IMR-90 (cell line): Measurements from ENCODE around the gene FCRL6. TPM values are rescaled to one million over a fixed set of nuclear protein-coding genes. Genes with fewer than 3 reads are reported as not detected.

ENCODE experiments used
- ATAC-seq: fragments of 200-7000 bp; cut with Tn5 transposase; 2 replicates; pipeline ENCODE4 v1.9.1; 2020; ENCODE audit warnings: low read depth, mild to moderate bottlenecking, moderate library complexity
- BruUV-seq: library from RNA; stranded (reverse); fragments of 400-500 nt; replicated peaks from 2 replicates; lab custom pipeline; 2021; lab: Mats Ljungman, UMichigan
- CTCF ChIA-PET: fragments of 300-600 bp; formaldehyde crosslinking; extraction: SDS; loops from one replicate; lab custom pipeline; 2021; ENCODE audit warnings: antibody characterized with exemption; lab: Yijun Ruan, JAX
- POLR2A ChIA-PET: fragments of 300-600 bp; sonication (Branson Sonifier 250); formaldehyde crosslinking; loops from one replicate; lab custom pipeline; 2022; ENCODE audit warnings: antibody characterized with exemption; ENCODE audit not compliant: unreplicated experiment; lab: Charles Lee
- DNase-seq: peaks from one replicate; pipeline ENCODE4 v3.0.0; 2013
- H2AFZ ChIP-seq: replicated peaks from 2 replicates; pipeline ENCODE3; 2013; ENCODE audit warnings: low read length, mild to moderate bottlenecking; ENCODE audit not compliant: poor library complexity
- H2AK5ac ChIP-seq: 2 replicates; pipeline ENCODE4 v1.6.1; 2013; ENCODE audit warnings: low read depth, low read length, inconsistent platforms
- H2AK9ac ChIP-seq: replicated peaks from 2 replicates; pipeline ENCODE3; 2013; ENCODE audit warnings: mild to moderate bottlenecking, low read depth, low read length, moderate library complexity; ENCODE audit not compliant: poor library complexity
- H2BK120ac ChIP-seq: 2 replicates; pipeline ENCODE4 v1.6.1; 2013; ENCODE audit warnings: low read depth, low read length, inconsistent platforms
- H2BK15ac ChIP-seq: 3 replicates; pipeline ENCODE4 v1.6.1; 2013; ENCODE audit warnings: low read depth, low read length, inconsistent platforms
- H2BK20ac ChIP-seq: 2 replicates; pipeline ENCODE4 v1.6.1; 2013; ENCODE audit warnings: low read depth, mild to moderate bottlenecking, inconsistent platforms, low read length, moderate library complexity
- H2BK5ac ChIP-seq: 2 replicates; pipeline ENCODE4 v1.6.1; 2013; ENCODE audit warnings: mild to moderate bottlenecking, low read depth, low read length, inconsistent platforms; ENCODE audit not compliant: poor library complexity, severe bottlenecking
- H3K14ac ChIP-seq: replicated peaks from 2 replicates; pipeline ENCODE4 v1.6.1; 2013; ENCODE audit warnings: low read depth, low read length, inconsistent platforms
- H3K18ac ChIP-seq: 2 replicates; pipeline ENCODE4 v1.6.1; 2013; ENCODE audit warnings: low read depth, low read length, control low read depth
- H3K23ac ChIP-seq: 2 replicates; pipeline ENCODE4 v1.6.1; 2013; ENCODE audit warnings: low read depth, low read length, inconsistent platforms
- H3K27ac ChIP-seq: 2 replicates; pipeline ENCODE4 v1.5.1; 2013; ENCODE audit warnings: mild to moderate bottlenecking, control low read depth, low read length; ENCODE audit not compliant: insufficient read depth
- H3K27me3 ChIP-seq: 2 replicates; pipeline ENCODE4 v1.6.1; 2013; ENCODE audit warnings: low read length; ENCODE audit not compliant: control insufficient read depth, insufficient read depth
- H3K36me3 ChIP-seq: 2 replicates; pipeline ENCODE4 v1.6.1; 2013; ENCODE audit warnings: low read length, mixed read lengths; ENCODE audit not compliant: control insufficient read depth, insufficient read depth
- H3K4ac ChIP-seq: 2 replicates; pipeline ENCODE4 v1.6.1; 2013; ENCODE audit warnings: low read depth, low read length, inconsistent platforms
- H3K4me1 ChIP-seq: 2 replicates; pipeline ENCODE4 v1.6.1; 2013; ENCODE audit warnings: low read length, mixed read lengths; ENCODE audit not compliant: control insufficient read depth, insufficient read depth
- H3K4me2 ChIP-seq: 2 replicates; pipeline ENCODE4 v1.6.1; 2013; ENCODE audit warnings: low read depth, mild to moderate bottlenecking, control low read depth, low read length, moderate library complexity
- H3K4me3 ChIP-seq: 2 replicates; pipeline ENCODE4 v1.5.1; 2013; ENCODE audit warnings: low read depth, mild to moderate bottlenecking, control low read depth, low read length, moderate library complexity; ENCODE audit not compliant: insufficient read depth
- H3K56ac ChIP-seq: 2 replicates; pipeline ENCODE4 v1.6.1; 2013; ENCODE audit warnings: low read length, inconsistent platforms; ENCODE audit not compliant: insufficient read depth; ENCODE audit errors: extremely low read depth
- H3K79me1 ChIP-seq, 2 experiments: 2 replicates each; pipeline ENCODE4 v1.6.1; 2013; ENCODE audit warnings: low read length in 2 of 2, inconsistent platforms in 1 of 2, low read depth in 1 of 2
- H3K9ac ChIP-seq: 2 replicates; pipeline ENCODE4 v1.6.1; 2013; ENCODE audit warnings: low read depth, low read length, control low read depth
- H3K9me1 ChIP-seq: 2 replicates; pipeline ENCODE4 v1.6.1; 2013; ENCODE audit warnings: low read length, inconsistent platforms; ENCODE audit not compliant: insufficient read depth
- H3K9me3 ChIP-seq: 2 replicates; pipeline ENCODE4 v1.6.1; 2013; ENCODE audit warnings: low read length; ENCODE audit not compliant: control insufficient read depth, insufficient read depth
- H4K20me1 ChIP-seq: 2 replicates; pipeline ENCODE4 v1.6.1; 2013; ENCODE audit warnings: low read length, inconsistent platforms; ENCODE audit not compliant: insufficient read depth
- H4K5ac ChIP-seq: 2 replicates; pipeline ENCODE4 v1.6.1; 2013; ENCODE audit warnings: mild to moderate bottlenecking, low read depth, low read length, control low read depth
- H4K8ac ChIP-seq, 2 experiments: 2 replicates each; pipeline ENCODE4 v1.6.1; 2013; ENCODE audit warnings: low read depth in 2 of 2, low read length in 2 of 2, control low read depth in 1 of 2, inconsistent platforms in 1 of 2
- H4K91ac ChIP-seq: 2 replicates; pipeline ENCODE4 v1.6.1; 2013; ENCODE audit warnings: low read depth, low read length, inconsistent platforms; ENCODE audit not compliant: insufficient read depth
- BHLHE40 ChIP-seq: fragments of 150-350 bp; IDR thresholded peaks from 2 replicates; pipeline ENCODE4 v1.6.1; 2016; ENCODE audit warnings: mild to moderate bottlenecking, low read depth, low read length
- MAFK ChIP-seq: IDR thresholded peaks from 2 replicates; pipeline ENCODE4 v1.6.1; 2012; ENCODE audit warnings: low read depth, low read length, improper control_type of control experiment
- WGBS, 2 experiments: methylation state at CpG; one replicate each; pipeline versions ENCODE4 v1.1.5 to v1.1.7; 2013; ENCODE audit warnings: missing lambda C conversion rate in 2 of 2; ENCODE audit not compliant: insufficient read length in 1 of 2; ENCODE audit errors: extremely low coverage in 2 of 2; 5-methylcytosine and 5-hydroxymethylcytosine counted together
- dilution Hi-C: fragments of 300-500 bp; cut with HindIII; formaldehyde crosslinking; loops from one replicate; pipeline ENCODE4 v1.14.3; 2018; ENCODE audit warnings: low sequenced_read_pairs; ENCODE audit not compliant: unreplicated experiment
- in situ Hi-C: fragments of 300-500 bp; cut with MboI; formaldehyde crosslinking; loops from 3 replicates; pipeline ENCODE4 v1.14.3; 2019; ENCODE audit warnings: low sequenced_read_pairs, inconsistent platforms, mixed read lengths
- intact Hi-C: fragments of 100-400 bp; cut with micrococcal nuclease; formaldehyde crosslinking; loops from 2 replicates; pipeline ENCODE4 v1.10.0; 2022
- polyA plus RNA-seq, 3 experiments: library from polyadenylated mRNA; depleted of rRNA; stranded (reverse); fragments of >200 nt; gene quantifications; 2 replicates each; pipeline ENCODE4 v1.2.3, GENCODE V29; 2012; ENCODE audit warnings: low replicate concordance in 1 of 3
- total RNA-seq: library from RNA; depleted of rRNA; stranded (reverse); fragments of >200 nt; gene quantifications from 2 replicates; pipeline ENCODE4 v1.2.3, GENCODE V29; 2012
- TF ChIP-seq, protein P1 (sequence below): fragments of 150-350 bp; IDR thresholded peaks from 2 replicates; pipeline ENCODE4 v1.6.1; 2016; ENCODE audit warnings: low read depth, mild to moderate bottlenecking, low read length, moderate library complexity, borderline replicate concordance

Gene FCRL6
- total and polyA plus RNA-seq, 2 of the 4 experiments (the other 2 are of a cell fraction): not detected

DNA sequence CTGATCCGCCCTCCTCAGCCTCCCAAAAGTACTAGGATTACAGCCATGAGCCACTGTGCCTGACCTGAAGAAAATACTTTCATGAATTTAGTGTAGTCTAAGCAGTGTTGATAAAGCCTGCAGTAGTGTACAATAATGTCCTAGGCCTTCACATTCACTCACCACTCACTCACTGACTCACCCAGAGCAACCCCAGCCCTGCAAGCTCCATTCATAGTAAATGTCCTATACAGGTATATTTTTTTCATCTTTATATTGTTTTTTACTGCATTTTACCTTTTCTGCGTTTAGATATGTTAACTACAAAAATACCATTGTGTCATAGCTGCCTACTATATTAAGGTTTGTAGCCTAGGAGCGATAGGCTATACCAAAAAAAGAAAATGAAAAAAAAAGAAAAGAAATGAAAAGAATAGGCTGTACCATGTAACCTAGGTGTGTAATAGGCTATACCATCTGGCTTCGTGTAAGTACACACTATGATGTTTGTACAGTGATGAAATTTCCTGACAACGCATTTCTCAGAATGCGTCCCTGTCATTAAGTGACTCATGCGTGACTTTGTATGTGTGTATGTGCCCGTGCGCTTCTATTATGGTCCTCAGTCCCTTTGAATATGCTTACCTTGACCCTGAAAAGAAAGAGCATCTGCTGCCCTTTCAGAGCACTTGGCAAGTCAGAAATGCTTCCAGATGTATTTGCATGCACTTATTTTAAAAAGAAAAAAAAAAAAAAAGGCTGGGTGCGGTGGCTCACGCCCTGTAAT is 15.3 kb downstream of the FCRL6 start:
- intact Hi-C loops (no loop called here), dilution Hi-C loops (no loop called here), in situ Hi-C loops (no loop called here)
- no peak overlapping the region for H3K9ac ChIP-seq
- H2BK5ac ChIP-seq: no peak overlapping the region
- no peak overlapping the region for H3K18ac ChIP-seq
- 80% methylated on average over 1 of the region's 11 CpGs; no CpG with 5 or more reads in 1 of the 2 experiments for WGBS, 2 experiments
- H3K27ac ChIP-seq: no peak overlapping the region
- H3K4me3 ChIP-seq: no peak overlapping the region
- H3K4ac ChIP-seq: no peak overlapping the region
- no peak overlapping the region for H2AK9ac ChIP-seq
- no peak for DNase-seq
- H2BK15ac ChIP-seq: no peak overlapping the region
- H3K27me3 ChIP-seq: peaks cover 25% of the 10 kb centered on the region
- H4K5ac ChIP-seq: no peak overlapping the region
- no peak overlapping the region for H4K8ac ChIP-seq
- TF ChIP-seq MAFK (no peak), BHLHE40 (no peak)
- TF ChIP-seq, protein P1, sequence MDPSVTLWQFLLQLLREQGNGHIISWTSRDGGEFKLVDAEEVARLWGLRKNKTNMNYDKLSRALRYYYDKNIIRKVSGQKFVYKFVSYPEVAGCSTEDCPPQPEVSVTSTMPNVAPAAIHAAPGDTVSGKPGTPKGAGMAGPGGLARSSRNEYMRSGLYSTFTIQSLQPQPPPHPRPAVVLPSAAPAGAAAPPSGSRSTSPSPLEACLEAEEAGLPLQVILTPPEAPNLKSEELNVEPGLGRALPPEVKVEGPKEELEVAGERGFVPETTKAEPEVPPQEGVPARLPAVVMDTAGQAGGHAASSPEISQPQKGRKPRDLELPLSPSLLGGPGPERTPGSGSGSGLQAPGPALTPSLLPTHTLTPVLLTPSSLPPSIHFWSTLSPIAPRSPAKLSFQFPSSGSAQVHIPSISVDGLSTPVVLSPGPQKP: no peak
- H2BK20ac ChIP-seq: no peak overlapping the region
- H3K4me1 ChIP-seq: no peaks in the 10 kb centered on the region
- no peak for ATAC-seq
- H3K56ac ChIP-seq: no peak overlapping the region
- H3K23ac ChIP-seq: no peak overlapping the region
- ChIA-PET POLR2A (no interaction called here), CTCF (interaction anchor here (0.6 to 1.4 kb wide), 3 partner anchors 24 to 74 kb away, joined by 3 to 5 read pairs (median 4); no protein-coding TSS in a partner anchor)
- H2AFZ ChIP-seq: no peak overlapping the region
- no peak overlapping the region for H3K14ac ChIP-seq
- no peaks in the 10 kb centered on the region for H3K79me1 ChIP-seq
- no peaks in the 10 kb centered on the region for H3K9me3 ChIP-seq
- H2BK120ac ChIP-seq: no peak overlapping the region
- no peak overlapping the region for H3K4me2 ChIP-seq
- no peak overlapping the region for H2AK5ac ChIP-seq
- no peak overlapping the region for H4K91ac ChIP-seq
- no TSS peak for BruUV-seq
- H4K20me1 ChIP-seq: no peaks in the 10 kb centered on the region
- no peaks in the 10 kb centered on the region for H3K36me3 ChIP-seq
- H3K9me1 ChIP-seq: no peaks in the 10 kb centered on the region; the same call in 1 of the 2 replicates
